Measurements from ENCODE around the gene GGA3. TPM values are rescaled to one million over a fixed set of nuclear protein-coding genes. Genes with fewer than 3 reads are reported as not detected.

The GGA3 gene
- total RNA-seq, 4 donors from 2014 or later: 14.6 to 31.4 (median 21.2) TPM

- Histone ChIP-seq H3K36me3 (peaks cover 10 to 25% (median 20%) of the 10 kb centered on the region in 4 donors), H3K4me1 (peaks cover 19 to 36% (median 28%) of the 10 kb centered on the region in 4 donors), H3K9me3 (no peaks in the 10 kb centered on the region), H3K4me3 (peak overlapping the region; percentile 71 to 91 (median 82)), H3K27ac (replicated peaks in 1 of 4) (peak overlapping the region; percentile 90 to 95 (median 94)), H3K27me3 (no peaks in the 10 kb centered on the region)
- no peak for TF ChIP-seq CTCF (IDR thresholded peaks at IDR 0.05)
- TF ChIP-seq EP300 (IDR thresholded peaks at IDR 0.05): no peak
- no peak for TF ChIP-seq POLR2AphosphoS5 (IDR thresholded peaks at IDR 0.05)
- no peak for TF ChIP-seq POLR2A (IDR thresholded peaks at IDR 0.05; ENCODE audit: low read depth)
- DNase-seq (ENCODE audit: extremely low spot score): no peak
- under 1% methylated on average over 20 of the region's 22 CpGs for WGBS
- intact Hi-C loops (cut with DNase I): loop anchor here (2.0 kb wide), 1 partner anchor 91 kb away; no protein-coding TSS in a partner anchor
Observed at GRCh38 chr17:75205793-75206163, 55.6 kb downstream of the GGA3 start.

DNA sequence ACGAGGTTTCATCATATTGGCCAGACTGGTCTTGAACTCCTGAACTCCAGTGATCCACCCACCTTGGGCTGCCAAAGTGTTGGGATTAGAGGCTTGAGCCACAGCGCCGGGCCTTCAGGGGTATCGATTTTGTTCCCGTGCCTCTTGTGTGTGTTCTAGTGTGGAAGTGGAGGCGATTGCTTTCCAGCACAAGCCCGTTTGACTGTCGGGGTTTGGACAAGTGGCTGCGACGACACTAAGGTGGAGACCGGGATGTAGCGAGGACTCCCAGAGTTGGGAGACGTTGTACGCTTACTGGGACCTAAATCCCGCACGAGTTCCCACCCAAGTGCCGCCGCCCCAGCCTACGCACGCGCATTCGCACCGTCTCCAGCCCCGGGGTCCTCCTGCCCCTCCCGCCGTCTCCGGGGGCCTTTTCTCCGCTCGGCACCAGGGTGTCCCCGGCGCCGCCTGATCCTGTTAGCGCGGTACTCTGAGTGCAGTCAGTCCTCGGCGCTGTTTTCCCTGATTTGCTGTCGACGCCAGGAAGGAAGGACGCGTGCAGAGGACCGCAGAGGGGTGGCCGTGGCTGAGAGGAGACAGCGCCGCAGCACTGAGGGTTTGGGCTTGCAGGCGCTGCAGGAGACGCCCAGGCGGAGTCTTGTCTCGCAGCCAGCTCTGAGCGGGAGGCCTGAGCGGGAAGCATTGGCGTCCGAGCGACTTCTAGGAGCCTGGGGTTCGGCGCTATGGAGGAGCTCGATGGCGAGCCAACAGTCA lies 56.2 kb downstream of the GGA3 start, which contains the start of gene NUP85:
Gene NUP85 (plus strand): TSS at position 643 of the 756 bp plus-strand sequence. CDS start 83 bp downstream, at position 726.
- peak within 1 kb of the TSS; percentile 90 to 95 (median 94) for H3K27ac ChIP-seq (replicated peaks in 1 of 4)
- TF ChIP-seq EP300 (IDR thresholded peaks at IDR 0.05) (no peak), POLR2A (IDR thresholded peaks at IDR 0.05; ENCODE audit: low read depth) (no peak), CTCF (IDR thresholded peaks at IDR 0.05) (peak in 1 of 3 experiments; percentile 18), POLR2AphosphoS5 (IDR thresholded peaks at IDR 0.05) (peak; percentile 88 to 94)

GRCh38 chr17:75199886-75200618 lies 61.4 kb downstream of the GGA3 start:
- peaks cover 6 to 10% (median 8%) of the 10 kb centered on the region in 4 donors for H3K4me1 ChIP-seq
- TF ChIP-seq EP300 (IDR thresholded peaks at IDR 0.05) (no peak), POLR2AphosphoS5 (IDR thresholded peaks at IDR 0.05) (no peak), CTCF (IDR thresholded peaks at IDR 0.05) (no peak), POLR2A (IDR thresholded peaks at IDR 0.05; ENCODE audit: low read depth) (no peak)
- no peak overlapping the region for H3K27ac ChIP-seq (replicated peaks in 1 of 4)
- H3K4me3 ChIP-seq: no peak overlapping the region
- no peaks in the 10 kb centered on the region for H3K27me3 ChIP-seq
- 95% methylated on average over 6 of the region's 6 CpGs for WGBS
- H3K36me3 ChIP-seq: no peaks in the 10 kb centered on the region
- no peak for DNase-seq (ENCODE audit: extremely low spot score)
- no peaks in the 10 kb centered on the region for H3K9me3 ChIP-seq
- intact Hi-C loops (cut with DNase I): loop anchor here (5.0 kb wide), 1 partner anchor 138 kb away; no protein-coding TSS in a partner anchor

More for the DNA sequence above, 56.2 kb downstream of the GGA3 start, which contains the start of gene NUP85:
- 0% methylated on average over 25 of the region's 57 CpGs for WGBS
- Histone ChIP-seq H3K27me3 (no peaks in the 10 kb centered on the region), H3K9me3 (no peaks in the 10 kb centered on the region), H3K4me3 (peak within 1 kb of the TSS; percentile 71 to 91 (median 82)), H3K36me3 (peaks cover 5 to 19% (median 16%) of the 10 kb centered on the region in 4 donors), H3K4me1 (peaks cover 19 to 36% (median 28%) of the 10 kb centered on the region in 4 donors)
- intact Hi-C loops (cut with DNase I): loop anchor here (2.0 kb wide), 1 partner anchor 90 kb away; no protein-coding TSS in a partner anchor
- peak; percentile 98 for DNase-seq (ENCODE audit: extremely low spot score)

DNA sequence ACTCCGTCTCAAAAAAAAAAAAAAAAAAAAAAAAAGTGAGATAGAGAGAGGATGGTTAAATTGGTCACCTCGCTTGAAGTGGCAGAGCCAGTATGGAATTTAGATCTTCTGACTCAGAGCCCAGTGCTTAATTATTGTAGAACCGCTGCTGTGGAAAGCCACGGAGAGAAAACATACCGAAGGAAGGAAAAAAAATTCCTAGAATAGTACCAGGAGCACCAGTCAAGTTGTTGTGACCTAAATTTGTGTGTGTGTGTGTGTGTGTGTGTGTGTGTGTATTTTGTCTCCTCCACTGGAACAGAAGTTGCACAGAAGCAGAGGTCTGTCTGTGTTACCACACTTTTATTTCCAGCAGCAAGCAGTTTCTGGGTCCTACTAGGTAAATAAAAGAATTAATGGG lies 66.5 kb downstream of the GGA3 start:
- intact Hi-C loops (cut with DNase I): no loop called here
- WGBS: 83% methylated on average over 4 of the region's 5 CpGs

More for the DNA sequence above, 66.5 kb downstream of the GGA3 start:
- DNase-seq (ENCODE audit: extremely low spot score): no peak
- no peaks in the 10 kb centered on the region for H3K9me3 ChIP-seq
- no peak overlapping the region for H3K27ac ChIP-seq (replicated peaks in 1 of 4)
- H3K4me1 ChIP-seq: no peaks in the 10 kb centered on the region
- no peaks in the 10 kb centered on the region for H3K36me3 ChIP-seq
- TF ChIP-seq CTCF (IDR thresholded peaks at IDR 0.05) (no peak), POLR2AphosphoS5 (IDR thresholded peaks at IDR 0.05) (no peak), POLR2A (IDR thresholded peaks at IDR 0.05; ENCODE audit: low read depth) (no peak), EP300 (IDR thresholded peaks at IDR 0.05) (no peak)
- no peaks in the 10 kb centered on the region for H3K27me3 ChIP-seq
- no peak overlapping the region for H3K4me3 ChIP-seq

Data from esophagus muscularis mucosa (tissue), 4 donors.